NT2/D1 (cell line): ENCODE results near the gene TTYH2.

Experiments used
- SUZ12 ChIP-seq: IDR thresholded peaks from 2 replicates; pipeline ENCODE4 v1.6.1; 2011; ENCODE audit not compliant: insufficient read length, insufficient read depth; ENCODE audit errors: extremely low read depth
- ZNF274 ChIP-seq: IDR thresholded peaks from 2 replicates; pipeline ENCODE4 v1.6.1; 2011; ENCODE audit warnings: mild to moderate bottlenecking, low read depth, low read length

DNA sequence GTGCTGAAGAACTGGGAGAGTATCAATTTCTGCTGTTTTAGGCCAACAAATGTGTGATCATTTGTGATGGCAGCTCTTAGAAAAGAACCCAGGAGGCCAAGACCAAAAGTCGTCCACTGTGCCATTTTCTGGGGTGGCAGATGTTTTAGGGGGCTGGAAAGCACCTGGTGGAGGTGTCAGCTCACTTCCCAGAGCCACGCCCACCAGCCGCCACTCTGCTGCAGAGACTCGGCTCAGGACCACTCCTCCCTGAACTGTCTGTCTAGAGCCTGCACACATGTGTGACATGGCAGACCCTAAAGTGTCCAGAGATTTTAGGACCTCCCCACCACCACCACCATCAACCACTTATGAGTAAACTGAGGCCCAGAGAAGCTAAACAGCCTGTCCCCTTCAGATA is 33.8 kb upstream of the TTYH2 start:
- TF ChIP-seq SUZ12 (no peak), ZNF274 (no peak)
